Activated T-helper 17 cell treated with anti-CD3 and anti-CD28 coated beads, Interleukin-2, amount 50 U/mL, for 72 hours (primary cell): ENCODE measurements around the gene LHFPL2. TPM values are rescaled to one million over a fixed set of nuclear protein-coding genes. Genes with fewer than 3 reads are reported as not detected.

Experiments
- ATAC-seq: fragments of 150-1000 bp; cut with Tn5 transposase; replicated peaks from 2 replicates; pipeline ENCODE4 v1.10.0; 2021; ENCODE audit warnings: mild to moderate bottlenecking, moderate library complexity
- H3K27ac Mint-ChIP-seq: one replicate; pipeline ENCODE4 v1.8.0; 2022; ENCODE audit warnings: mixed read lengths
- H3K27me3 Mint-ChIP-seq: one replicate; pipeline ENCODE4 v1.8.0; 2022; ENCODE audit warnings: mixed read lengths
- H3K36me3 Mint-ChIP-seq: one replicate; pipeline ENCODE4 v1.8.0; 2022; ENCODE audit warnings: low read depth, mild to moderate bottlenecking, mixed read lengths
- H3K4me1 Mint-ChIP-seq: one replicate; pipeline ENCODE4 v1.8.0; 2022; ENCODE audit warnings: mixed read lengths
- H3K4me3 Mint-ChIP-seq: one replicate; pipeline ENCODE4 v1.8.0; 2022; ENCODE audit warnings: mild to moderate bottlenecking, mixed read lengths
- H3K9me3 Mint-ChIP-seq: one replicate; pipeline ENCODE4 v1.8.0; 2022; ENCODE audit warnings: mixed read lengths
- total RNA-seq, 2 donors: library from RNA; stranded (reverse); gene quantifications; one replicate each; pipeline ENCODE4 v1.2.3, GENCODE V29; 2022

Gene LHFPL2
- total RNA-seq, 2 donors from 2014 or later, result 0.05 to 0.95 TPM

DNA sequence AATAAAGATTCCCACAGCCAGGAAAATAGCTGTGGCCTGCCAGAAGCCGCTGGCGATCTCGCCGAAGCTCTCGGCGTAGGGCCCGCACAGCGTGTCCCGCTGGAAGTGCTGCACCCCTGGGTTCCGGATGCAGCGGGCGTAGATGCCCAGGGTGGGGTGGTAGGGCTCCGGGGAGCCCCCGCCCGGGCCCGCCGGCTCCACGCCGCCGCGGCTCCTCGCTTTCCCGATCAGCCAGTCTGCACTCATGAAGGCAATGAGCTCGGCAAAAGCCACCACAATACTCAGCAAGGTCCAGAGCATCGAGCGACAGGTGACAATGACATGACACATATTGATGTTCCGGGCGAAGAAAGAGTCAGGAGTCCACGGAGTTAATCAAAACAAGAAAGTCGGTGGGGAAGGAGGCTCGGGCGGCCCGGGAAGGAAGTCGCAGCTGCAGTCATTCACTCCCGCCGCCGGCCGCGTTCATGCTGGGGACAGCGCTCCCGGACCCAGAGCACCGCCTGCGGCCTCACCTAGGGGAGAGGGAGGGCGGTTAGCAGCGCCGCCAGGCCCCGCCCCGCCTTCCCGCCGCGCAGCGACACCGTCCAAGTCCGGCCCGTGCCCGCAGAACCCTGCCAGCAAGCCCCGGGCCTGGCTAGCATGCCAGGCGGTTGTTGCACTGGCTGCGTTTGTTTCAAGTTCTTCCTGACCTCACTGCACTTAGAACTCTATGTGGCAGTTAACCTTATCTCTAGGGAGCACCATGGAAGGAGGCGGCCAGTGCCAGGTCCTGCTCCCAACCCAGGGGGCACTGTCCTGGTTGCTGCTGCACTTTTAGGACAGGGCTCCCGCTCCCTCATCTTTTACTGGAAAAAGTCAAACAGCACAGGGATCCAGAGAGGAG is 138.4 kb downstream of the LHFPL2 start:
- Mint-ChIP-seq H3K4me3 (peak overlapping the region; percentile 63), H3K9me3 (no peaks in the 10 kb centered on the region), H3K27ac (no peak overlapping the region), H3K36me3 (no peaks in the 10 kb centered on the region), H3K27me3 (peaks cover 29% of the 10 kb centered on the region), H3K4me1 (peaks cover 3% of the 10 kb centered on the region)
- peak; percentile 78 for ATAC-seq

DNA sequence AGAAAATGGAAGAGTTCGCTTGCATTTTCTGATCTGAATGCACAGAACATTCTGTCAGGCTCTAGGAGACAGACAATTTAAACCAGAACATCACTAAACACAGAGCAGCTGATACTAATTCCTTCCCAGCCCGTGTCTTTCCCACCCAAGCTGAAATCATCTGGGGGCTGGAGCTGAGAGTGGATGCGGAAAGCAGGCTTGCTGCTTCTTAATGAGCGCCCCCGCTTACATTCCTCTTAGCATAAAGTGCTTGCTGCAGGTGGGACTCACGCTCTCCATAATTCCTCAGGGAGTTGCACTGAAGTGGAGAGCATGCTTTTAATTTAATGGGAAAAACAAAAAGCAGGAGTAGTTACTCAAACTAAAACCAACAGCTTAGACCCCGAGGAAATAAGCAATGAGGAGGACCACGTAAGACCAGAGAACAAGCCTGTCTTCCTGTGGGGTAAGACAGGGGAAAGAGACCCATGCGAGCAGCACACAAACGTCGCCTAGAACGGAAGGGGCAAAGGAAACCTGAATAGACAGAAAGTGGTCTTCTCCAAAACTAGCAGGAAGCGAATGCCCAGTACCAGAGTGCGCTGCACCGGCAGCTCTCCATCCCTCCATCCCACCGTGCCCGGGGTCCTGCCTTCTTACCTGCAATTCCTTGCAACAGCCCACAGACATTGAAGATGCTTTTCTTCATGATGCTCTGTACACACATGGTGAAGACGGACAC is 139.3 kb downstream of the LHFPL2 start:
- Mint-ChIP-seq H3K9me3 (no peaks in the 10 kb centered on the region), H3K36me3 (no peaks in the 10 kb centered on the region), H3K27me3 (peaks cover 26% of the 10 kb centered on the region), H3K4me1 (peaks cover 3% of the 10 kb centered on the region), H3K4me3 (peak overlapping the region; percentile 63), H3K27ac (no peak overlapping the region)
- no peak for ATAC-seq

- Mint-ChIP-seq H3K4me1 (peaks cover 3% of the 10 kb centered on the region), H3K36me3 (no peaks in the 10 kb centered on the region), H3K4me3 (no peak overlapping the region), H3K27me3 (peaks cover 26% of the 10 kb centered on the region), H3K27ac (no peak overlapping the region), H3K9me3 (no peaks in the 10 kb centered on the region)
- no peak for ATAC-seq
These were observed 140.3 kb downstream of the LHFPL2 start for GRCh38 chr5:78508186-78508765.

DNA sequence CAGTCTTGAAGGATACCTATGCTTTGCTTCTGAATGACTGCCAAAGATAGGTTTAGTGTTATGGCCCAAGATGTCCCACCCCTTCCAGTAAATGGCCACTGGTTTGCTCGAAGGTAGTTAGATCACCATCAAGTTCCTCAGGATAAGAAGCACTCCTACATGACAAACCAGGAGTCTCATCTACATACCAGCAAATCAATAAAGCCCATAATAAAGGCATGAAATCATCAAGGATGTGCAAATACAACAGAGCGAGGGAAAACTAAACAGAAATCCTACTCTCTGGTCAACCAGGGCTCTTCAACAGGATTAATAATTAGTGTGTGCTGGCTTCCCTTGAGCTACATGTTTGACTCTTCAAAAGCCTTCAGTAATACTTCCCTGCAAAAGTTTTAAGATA is 141.0 kb downstream of the LHFPL2 start:
- no peak for ATAC-seq
- H3K4me3 Mint-ChIP-seq, result no peak overlapping the region
- H3K27me3 Mint-ChIP-seq, result peaks cover 29% of the 10 kb centered on the region
- H3K36me3 Mint-ChIP-seq, result no peaks in the 10 kb centered on the region
- H3K4me1 Mint-ChIP-seq, result peaks cover 3% of the 10 kb centered on the region
- H3K9me3 Mint-ChIP-seq, result no peaks in the 10 kb centered on the region
- H3K27ac Mint-ChIP-seq, result no peak overlapping the region

GRCh38 chr5:78506261-78507024 is 142.1 kb downstream of the LHFPL2 start:
- Mint-ChIP-seq H3K4me3 (no peak overlapping the region), H3K27me3 (peaks cover 35% of the 10 kb centered on the region), H3K4me1 (peaks cover 3% of the 10 kb centered on the region), H3K36me3 (no peaks in the 10 kb centered on the region), H3K27ac (no peak overlapping the region), H3K9me3 (no peaks in the 10 kb centered on the region)
- ATAC-seq, result no peak

DNA sequence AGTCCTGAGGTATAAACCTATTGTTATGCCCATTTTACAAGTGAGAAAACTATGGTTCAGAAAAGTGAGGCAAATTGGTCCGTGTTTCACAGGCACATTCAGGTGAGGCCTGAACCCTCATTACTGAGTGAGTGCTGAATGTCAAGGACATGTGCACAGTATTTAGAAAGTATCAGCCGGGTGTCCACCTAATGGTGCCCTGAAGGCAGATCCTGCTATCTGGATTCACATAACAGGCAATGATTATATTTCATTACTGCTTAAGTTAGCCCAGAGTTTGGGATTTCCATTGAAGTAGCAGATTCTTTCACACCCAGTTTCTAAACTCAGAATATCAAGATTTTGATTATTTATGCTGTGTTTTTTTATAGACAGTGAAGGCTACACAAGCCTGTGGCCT is 142.7 kb downstream of the LHFPL2 start:
- Mint-ChIP-seq H3K36me3 (no peaks in the 10 kb centered on the region), H3K9me3 (no peaks in the 10 kb centered on the region), H3K27ac (no peak overlapping the region), H3K4me1 (peaks cover 3% of the 10 kb centered on the region), H3K4me3 (no peak overlapping the region), H3K27me3 (peaks cover 34% of the 10 kb centered on the region)
- no peak for ATAC-seq

DNA sequence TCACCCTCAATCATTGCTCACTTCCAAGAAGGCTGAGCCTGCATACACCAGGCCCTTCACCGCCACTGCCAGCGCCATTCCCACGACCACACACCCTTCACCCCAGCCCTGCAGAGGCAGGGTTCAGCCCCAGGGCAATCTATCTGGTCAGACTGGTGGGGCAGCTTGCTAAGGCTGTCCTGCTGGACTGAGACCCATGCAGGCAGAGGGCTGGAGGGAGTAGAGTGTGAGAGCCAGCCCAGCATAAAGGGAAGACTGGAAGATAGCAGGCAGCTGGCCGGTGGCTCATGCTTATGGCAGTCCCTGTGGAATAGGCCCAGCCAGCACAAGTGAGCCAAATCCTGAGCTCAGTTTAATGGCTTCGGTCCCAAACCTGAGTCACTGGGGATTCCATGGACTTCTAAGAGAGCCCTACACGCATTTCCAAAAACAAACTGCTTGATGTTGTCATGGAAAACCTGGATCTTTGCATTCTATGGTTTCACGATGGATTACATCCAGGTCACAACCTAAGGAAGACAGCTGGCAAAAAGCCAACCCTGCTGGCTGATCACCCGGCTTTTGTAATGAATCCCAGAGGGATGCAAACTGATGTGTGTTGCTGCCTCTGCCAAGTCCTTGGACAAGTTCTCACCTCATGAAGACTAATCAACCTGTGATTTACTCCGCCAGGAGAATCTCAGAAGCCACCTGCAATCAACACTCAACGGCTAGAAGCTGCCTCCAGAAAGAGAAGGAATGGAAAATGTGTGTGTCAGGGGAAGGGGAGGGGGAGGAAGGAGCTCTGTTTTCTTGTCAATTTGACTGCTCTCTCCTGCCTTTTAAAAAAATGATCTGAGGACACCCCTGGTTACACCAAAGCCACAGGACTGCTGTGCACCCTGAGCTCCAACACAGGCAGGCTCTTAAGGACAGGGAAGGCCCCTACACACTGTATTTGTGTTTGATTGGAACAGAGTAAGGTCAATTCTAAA is 143.6 kb downstream of the LHFPL2 start:
- no peak overlapping the region for H3K27ac Mint-ChIP-seq

DNA sequence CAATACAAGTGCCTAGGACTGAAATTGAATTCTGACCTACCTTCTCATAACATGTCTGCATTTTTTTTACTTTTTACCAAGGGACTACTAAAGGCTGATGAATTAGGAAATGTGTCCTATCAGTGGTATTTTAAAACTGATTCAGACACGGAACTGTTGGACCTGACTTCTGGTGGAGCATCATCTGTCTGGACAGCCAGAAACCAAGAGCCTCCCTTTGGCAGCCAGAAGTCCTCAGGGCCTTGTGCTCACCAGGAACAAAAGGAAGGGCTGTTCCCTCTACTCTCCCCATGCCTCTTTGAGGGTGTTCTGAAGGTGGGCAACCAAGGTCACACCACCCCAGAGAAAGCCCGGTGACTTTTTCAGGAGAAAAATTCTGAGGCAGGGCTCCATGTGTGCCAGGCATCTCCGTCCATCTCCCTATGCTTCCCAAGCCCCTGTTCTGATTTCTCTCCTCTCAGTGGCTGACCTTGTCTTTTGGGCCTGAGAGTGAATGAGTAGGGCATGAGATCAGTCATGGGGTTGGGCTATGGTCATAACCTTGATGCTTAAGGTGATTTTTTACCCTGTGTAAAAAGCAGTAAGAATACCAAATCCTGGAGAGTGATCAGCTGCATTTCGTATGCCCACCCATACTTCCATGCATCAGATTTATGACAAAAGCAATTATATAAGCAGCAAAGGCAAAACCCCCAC is 144.5 kb downstream of the LHFPL2 start:
- H3K27ac Mint-ChIP-seq, result no peak overlapping the region
- no peaks in the 10 kb centered on the region for H3K36me3 Mint-ChIP-seq
- H3K9me3 Mint-ChIP-seq, result no peaks in the 10 kb centered on the region
- H3K27me3 Mint-ChIP-seq, result peaks cover 45% of the 10 kb centered on the region
- H3K4me3 Mint-ChIP-seq, result no peak overlapping the region
- ATAC-seq, result no peak
- no peaks in the 10 kb centered on the region for H3K4me1 Mint-ChIP-seq

More for the DNA sequence above, 143.6 kb downstream of the LHFPL2 start:
- no peaks in the 10 kb centered on the region for H3K36me3 Mint-ChIP-seq
- no peak overlapping the region for H3K4me3 Mint-ChIP-seq
- H3K4me1 Mint-ChIP-seq, result peaks cover under 1% of the 10 kb centered on the region
- H3K27me3 Mint-ChIP-seq, result peaks cover 42% of the 10 kb centered on the region
- no peaks in the 10 kb centered on the region for H3K9me3 Mint-ChIP-seq
- no peak for ATAC-seq

- Mint-ChIP-seq H3K4me1 (no peaks in the 10 kb centered on the region), H3K36me3 (no peaks in the 10 kb centered on the region), H3K9me3 (no peaks in the 10 kb centered on the region), H3K27ac (no peak overlapping the region), H3K27me3 (peaks cover 60% of the 10 kb centered on the region), H3K4me3 (no peak overlapping the region)
- no peak for ATAC-seq
These were observed 146.9 kb downstream of the LHFPL2 start for GRCh38 chr5:78501411-78502352.

- ATAC-seq, result no peak
- Mint-ChIP-seq H3K27ac (no peak overlapping the region), H3K36me3 (no peaks in the 10 kb centered on the region), H3K4me1 (no peaks in the 10 kb centered on the region), H3K9me3 (no peaks in the 10 kb centered on the region), H3K27me3 (peaks cover 64% of the 10 kb centered on the region), H3K4me3 (no peak overlapping the region)
These were observed 147.7 kb downstream of the LHFPL2 start for GRCh38 chr5:78500871-78501270.

GRCh38 chr5:78500028-78500427 is 148.5 kb downstream of the LHFPL2 start:
- no peaks in the 10 kb centered on the region for H3K9me3 Mint-ChIP-seq
- H3K4me3 Mint-ChIP-seq, result no peak overlapping the region
- no peak overlapping the region for H3K27ac Mint-ChIP-seq
- H3K27me3 Mint-ChIP-seq, result peaks cover 61% of the 10 kb centered on the region
- H3K4me1 Mint-ChIP-seq, result no peaks in the 10 kb centered on the region
- no peak for ATAC-seq
- no peaks in the 10 kb centered on the region for H3K36me3 Mint-ChIP-seq

DNA sequence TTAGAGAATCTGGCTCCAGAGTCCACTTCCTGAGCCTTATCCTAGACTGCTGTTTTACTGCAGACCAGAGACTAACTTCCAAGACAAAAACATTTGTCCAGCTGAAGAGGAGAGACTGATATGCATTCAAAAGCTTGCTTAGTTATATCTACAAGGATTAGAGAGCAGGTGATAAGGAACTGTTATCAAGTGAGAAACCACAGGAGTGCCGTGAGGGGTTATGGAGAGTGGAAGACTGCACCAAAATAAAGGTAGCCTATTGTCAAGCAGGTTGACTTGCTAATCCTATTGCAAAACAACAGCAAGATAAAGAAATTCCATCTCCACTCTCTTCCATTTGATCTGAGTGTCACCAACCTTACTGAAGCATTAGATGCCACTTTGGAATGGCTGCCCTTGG is 149.1 kb downstream of the LHFPL2 start:
- Mint-ChIP-seq H3K4me3 (no peak overlapping the region), H3K9me3 (no peaks in the 10 kb centered on the region), H3K36me3 (no peaks in the 10 kb centered on the region), H3K4me1 (no peaks in the 10 kb centered on the region), H3K27me3 (peaks cover 58% of the 10 kb centered on the region), H3K27ac (no peak overlapping the region)
- no peak for ATAC-seq
